Activated T-cell treated with anti-CD3 and anti-CD28 coated beads for 24 hours (primary cell): Measurements from ENCODE around the gene ZNF846.
"Not testable (repeated sequence)": the region's sequence is repeated elsewhere in the genome, so short reads cannot be mapped to it uniquely, and the experiment has no call there.

Experiments used
- DNase-seq: peaks from one replicate; pipeline ENCODE4 v3.0.0-alpha.2; 2020; ENCODE audit warnings: low read depth

ZNF846 gene

GRCh38 chr19:9784163-9784496 is 15.6 kb upstream of the ZNF846 start:
- not testable (repeated sequence) for DNase-seq

- DNase-seq: no peak
These were observed 13.8 kb upstream of the ZNF846 start for GRCh38 chr19:9782338-9782737.

GRCh38 chr19:9757544-9758501 is 10.7 kb downstream of the ZNF846 start:
- no peak for DNase-seq

- DNase-seq: no peak
These were observed 15.7 kb downstream of the ZNF846 start for GRCh38 chr19:9752701-9753443.

GRCh38 chr19:9751446-9751845 is 17.1 kb downstream of the ZNF846 start:
- no peak for DNase-seq

- DNase-seq: no peak
These were observed 26.9 kb downstream of the ZNF846 start for GRCh38 chr19:9741476-9742171.

- DNase-seq: no peak
These were observed 32.6 kb downstream of the ZNF846 start for GRCh38 chr19:9735986-9736385.

- DNase-seq: not testable (repeated sequence)
These were observed 38.5 kb downstream of the ZNF846 start for GRCh38 chr19:9730056-9730455.

GRCh38 chr19:9729162-9729561 is 39.4 kb downstream of the ZNF846 start:
- DNase-seq: no peak

- DNase-seq: no peak
These were observed 40.9 kb downstream of the ZNF846 start for GRCh38 chr19:9727644-9728043.

GRCh38 chr19:9725508-9726201 is 42.9 kb downstream of the ZNF846 start:
- not testable (repeated sequence) for DNase-seq

- DNase-seq: no peak
These were observed 44.4 kb downstream of the ZNF846 start for GRCh38 chr19:9724157-9724556.

- no peak for DNase-seq
These were observed 46.7 kb downstream of the ZNF846 start for GRCh38 chr19:9721861-9722260.

- no peak for DNase-seq
These were observed 48.0 kb downstream of the ZNF846 start for GRCh38 chr19:9720541-9720940.

GRCh38 chr19:9711815-9712214 is 56.7 kb downstream of the ZNF846 start:
- no peak for DNase-seq

GRCh38 chr19:9709305-9709704 is 59.2 kb downstream of the ZNF846 start:
- no peak for DNase-seq

- no peak for DNase-seq
These were observed 62.7 kb downstream of the ZNF846 start for GRCh38 chr19:9705836-9706235.

- DNase-seq: no peak
These were observed 66.4 kb downstream of the ZNF846 start for GRCh38 chr19:9702186-9702585.
